Activated CD8-positive, alpha-beta memory T cell treated with anti-CD3 and anti-CD28 coated beads, Interleukin-2, amount 50 U/mL, for 1 hour (primary cell): Measurements from ENCODE around the gene THEM4.
"Not testable (repeated sequence)": the region's sequence is repeated elsewhere in the genome, so short reads cannot be mapped to it uniquely, and the experiment has no call there.

Experiments used
- DNase-seq: peaks from one replicate; pipeline ENCODE4 v3.0.0-alpha.2; 2020; ENCODE audit errors: extremely low read depth

The THEM4 gene

GRCh38 chr1:151893176-151893924 is 16.0 kb downstream of the THEM4 start:
- DNase-seq: no peak

GRCh38 chr1:151892190-151892589 is 17.1 kb downstream of the THEM4 start:
- DNase-seq: no peak

GRCh38 chr1:151891512-151891911 is 17.8 kb downstream of the THEM4 start:
- DNase-seq: no peak

GRCh38 chr1:151888972-151889570 is 20.2 kb downstream of the THEM4 start:
- DNase-seq: no peak

GRCh38 chr1:151887028-151887427 is 22.3 kb downstream of the THEM4 start:
- DNase-seq: no peak

- DNase-seq: no peak
Observed at GRCh38 chr1:151885479-151885878, 23.8 kb downstream of the THEM4 start.

- DNase-seq: not testable (repeated sequence)
Observed at GRCh38 chr1:151884879-151885278, 24.4 kb downstream of the THEM4 start.

GRCh38 chr1:151884445-151884844 is 24.9 kb downstream of the THEM4 start:
- DNase-seq: not testable (repeated sequence)

GRCh38 chr1:151883898-151884297 is 25.4 kb downstream of the THEM4 start:
- not testable (repeated sequence) for DNase-seq

GRCh38 chr1:151882918-151883317 is 26.4 kb downstream of the THEM4 start:
- DNase-seq: not testable (repeated sequence)

- DNase-seq: no peak
Observed at GRCh38 chr1:151882466-151882865, 26.8 kb downstream of the THEM4 start.

- no peak for DNase-seq
Observed at GRCh38 chr1:151881479-151881878, 27.8 kb downstream of the THEM4 start.

- no peak for DNase-seq
Observed at GRCh38 chr1:151875419-151876097, 33.8 kb downstream of the THEM4 start.

GRCh38 chr1:151872776-151873175 is 36.5 kb downstream of the THEM4 start:
- DNase-seq: not testable (repeated sequence)

- DNase-seq: no peak
Observed at GRCh38 chr1:151871284-151872030, 37.9 kb downstream of the THEM4 start.

GRCh38 chr1:151868486-151868885 is 40.8 kb downstream of the THEM4 start:
- no peak for DNase-seq

- DNase-seq: no peak
Observed at GRCh38 chr1:151867765-151868411, 41.4 kb downstream of the THEM4 start.

GRCh38 chr1:151867321-151867720 is 42.0 kb downstream of the THEM4 start:
- DNase-seq: no peak

GRCh38 chr1:151864411-151864810 is 44.9 kb downstream of the THEM4 start:
- no peak for DNase-seq

- no peak for DNase-seq
Observed at GRCh38 chr1:151862604-151863003, 46.7 kb downstream of the THEM4 start.

GRCh38 chr1:151860504-151861187 is 48.7 kb downstream of the THEM4 start:
- DNase-seq: no peak
